GM21825 (cell line): ENCODE data around the gene TGM5.
"Not testable (repeated sequence)": the region's sequence is repeated elsewhere in the genome, so short reads cannot be mapped to it uniquely, and the experiment has no call there.

Source experiments
- ATAC-seq: cut with Tn5 transposase; IDR thresholded peaks from one replicate; pipeline ENCODE4 v1.9.1; 2021; ENCODE audit warnings: mild to moderate bottlenecking, moderate library complexity; ENCODE audit not compliant: unreplicated experiment

TGM5 gene

GRCh38 chr15:43249699-43250203 lies 17.0 kb downstream of the TGM5 start:
- no peak for ATAC-seq

GRCh38 chr15:43249236-43249635 lies 17.5 kb downstream of the TGM5 start:
- no peak for ATAC-seq

GRCh38 chr15:43246261-43246774 lies 20.4 kb downstream of the TGM5 start:
- no peak for ATAC-seq

GRCh38 chr15:43244092-43244491 lies 22.6 kb downstream of the TGM5 start:
- ATAC-seq = no peak

- no peak for ATAC-seq
Measured at GRCh38 chr15:43243020-43243645, 23.6 kb downstream of the TGM5 start.

- no peak for ATAC-seq
Measured at GRCh38 chr15:43242616-43243015, 24.1 kb downstream of the TGM5 start.

- no peak for ATAC-seq
Measured at GRCh38 chr15:43241100-43241499, 25.6 kb downstream of the TGM5 start.

- ATAC-seq = no peak
Measured at GRCh38 chr15:43239732-43240491, 26.8 kb downstream of the TGM5 start.

GRCh38 chr15:43238671-43239131 lies 28.0 kb downstream of the TGM5 start:
- ATAC-seq = no peak

- no peak for ATAC-seq
Measured at GRCh38 chr15:43237842-43238470, 28.8 kb downstream of the TGM5 start.

DNA sequence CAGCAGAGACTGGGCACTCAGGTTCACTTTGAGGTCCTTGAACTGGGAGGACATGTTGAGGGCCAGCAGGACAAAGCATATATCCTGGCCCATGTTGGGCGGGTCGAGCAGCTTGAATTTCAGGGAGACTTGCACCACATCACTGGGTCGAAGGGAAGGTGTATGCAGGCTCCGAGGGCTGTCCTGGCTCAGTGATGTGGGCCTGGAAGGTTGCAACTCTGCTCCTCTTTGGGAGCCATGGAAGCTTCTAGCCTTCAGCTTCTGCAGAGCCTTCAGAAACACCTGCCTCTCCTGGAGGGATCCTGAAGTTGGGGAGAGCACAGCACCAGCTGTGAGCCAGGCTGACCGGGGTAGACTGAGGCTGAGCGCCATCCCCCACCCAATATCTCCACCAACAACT lies 31.2 kb downstream of the TGM5 start:
- no peak for ATAC-seq

- no peak for ATAC-seq
Measured at GRCh38 chr15:43232289-43232874, 34.3 kb downstream of the TGM5 start.

GRCh38 chr15:43230640-43231115 lies 36.0 kb downstream of the TGM5 start:
- ATAC-seq = no peak

GRCh38 chr15:43229977-43230376 lies 36.8 kb downstream of the TGM5 start:
- no peak for ATAC-seq

DNA sequence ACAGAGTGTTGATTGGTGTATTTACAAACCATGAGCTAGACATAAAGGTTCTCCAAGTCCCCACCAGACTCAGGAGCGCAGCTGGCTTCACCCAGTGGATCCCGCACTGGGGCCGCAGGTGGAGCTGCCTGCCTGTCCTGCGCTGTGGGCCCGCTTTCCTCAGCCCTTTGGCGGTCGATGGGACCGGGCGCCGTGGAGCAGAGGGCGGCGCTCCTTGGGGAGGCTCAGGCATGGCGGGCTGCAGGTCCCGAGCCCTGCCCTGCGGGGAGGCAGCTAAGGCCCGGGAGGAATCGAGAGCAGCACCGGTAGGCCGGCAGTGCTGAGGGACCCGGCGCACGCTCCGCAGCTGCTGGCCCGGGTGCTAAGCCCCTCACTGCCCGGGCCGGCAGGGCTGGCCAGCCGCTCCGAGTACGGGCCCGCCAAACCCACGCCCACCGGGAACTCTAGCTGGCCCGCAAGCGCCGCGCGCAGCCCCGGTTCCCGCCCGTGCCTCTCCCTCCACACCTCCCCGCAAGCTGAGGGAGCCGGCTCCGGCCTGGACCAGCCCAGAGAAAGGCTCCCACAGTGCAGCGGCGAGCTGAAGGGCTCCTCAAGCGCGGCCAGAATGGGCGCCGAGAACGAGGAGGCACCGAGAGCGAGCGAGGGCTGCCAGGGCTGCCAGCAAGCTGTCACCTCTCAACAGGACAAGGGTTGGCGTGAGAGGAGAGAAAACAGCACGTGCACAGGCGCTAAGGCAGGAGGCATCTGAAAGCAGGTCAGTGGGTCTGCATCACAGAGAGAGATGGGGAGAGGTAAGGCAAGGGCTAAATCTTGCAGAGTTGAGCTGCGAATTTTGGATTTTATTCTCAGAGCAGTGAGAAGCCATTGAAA lies 40.1 kb downstream of the TGM5 start:
- ATAC-seq = no peak

DNA sequence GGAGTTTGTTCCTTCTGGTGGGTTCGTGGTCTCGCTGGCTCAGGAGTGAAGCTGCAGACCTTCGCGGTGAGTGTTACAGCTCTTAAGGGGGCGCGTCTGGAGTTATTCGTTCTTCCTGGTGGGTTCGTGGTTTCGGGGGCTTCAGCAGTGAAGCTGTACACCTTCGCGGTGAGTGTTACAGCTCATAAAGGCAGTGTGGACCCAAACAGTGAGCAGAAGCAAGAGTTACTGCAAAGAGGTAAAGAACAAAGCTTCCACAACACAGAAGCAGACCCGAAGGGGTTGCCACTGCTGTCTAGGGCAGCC lies 40.8 kb downstream of the TGM5 start:
- not testable (repeated sequence) for ATAC-seq

DNA sequence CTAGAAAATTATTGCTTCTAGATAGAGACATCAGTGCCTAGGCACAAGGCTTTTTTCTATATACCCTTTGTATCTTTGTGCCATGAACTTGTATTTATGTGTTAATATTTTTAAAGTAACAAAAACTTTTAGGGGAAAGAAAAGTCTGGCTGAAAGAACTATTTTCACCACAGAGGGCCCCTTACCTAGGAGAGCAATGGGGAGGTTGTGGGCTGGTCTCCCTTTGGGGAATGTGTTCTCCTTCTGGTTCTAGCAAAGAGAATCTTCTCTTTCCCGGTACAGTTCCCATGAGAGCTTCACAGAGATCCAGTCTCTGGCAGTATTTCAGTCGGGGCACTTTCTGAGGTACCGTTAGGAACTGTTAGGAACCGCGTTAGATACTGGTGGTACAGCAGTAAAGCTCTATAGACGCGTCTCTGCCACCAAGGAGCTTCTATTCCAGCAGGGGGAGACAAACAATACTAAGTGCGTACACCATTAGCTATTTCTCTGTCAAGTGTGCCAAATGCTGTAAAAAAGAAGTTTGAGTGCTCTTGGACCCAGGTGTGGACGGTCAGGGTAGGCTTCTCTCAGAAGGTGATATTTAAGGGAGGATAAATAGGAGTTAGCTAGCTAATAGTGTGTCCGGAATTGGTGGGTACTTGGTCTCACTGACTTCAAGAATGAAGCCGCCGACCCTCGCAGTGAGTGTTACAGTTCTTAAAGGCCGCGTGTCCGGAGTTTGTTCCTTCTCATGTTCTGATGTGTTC lies 41.4 kb downstream of the TGM5 start:
- peak; percentile 72 for ATAC-seq

DNA sequence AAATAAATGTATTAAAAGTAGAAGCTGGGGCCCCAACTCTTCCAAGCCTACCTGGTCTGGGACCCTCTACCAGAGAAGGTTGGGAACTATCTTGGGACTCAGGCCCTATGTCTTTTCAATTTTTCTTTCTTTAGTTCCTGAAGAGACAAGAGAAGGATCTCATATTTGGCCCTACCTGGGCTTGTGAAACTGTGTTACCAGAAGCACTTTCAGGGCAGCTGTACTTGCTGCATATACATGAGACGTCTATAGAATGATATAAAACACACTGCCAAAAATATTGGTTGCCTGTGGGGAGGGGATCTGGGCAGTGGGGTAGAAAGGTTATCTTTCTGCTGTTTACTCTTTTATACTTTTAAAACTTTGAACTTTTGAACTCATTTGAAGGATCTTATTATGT lies 45.3 kb downstream of the TGM5 start:
- ATAC-seq = no peak

DNA sequence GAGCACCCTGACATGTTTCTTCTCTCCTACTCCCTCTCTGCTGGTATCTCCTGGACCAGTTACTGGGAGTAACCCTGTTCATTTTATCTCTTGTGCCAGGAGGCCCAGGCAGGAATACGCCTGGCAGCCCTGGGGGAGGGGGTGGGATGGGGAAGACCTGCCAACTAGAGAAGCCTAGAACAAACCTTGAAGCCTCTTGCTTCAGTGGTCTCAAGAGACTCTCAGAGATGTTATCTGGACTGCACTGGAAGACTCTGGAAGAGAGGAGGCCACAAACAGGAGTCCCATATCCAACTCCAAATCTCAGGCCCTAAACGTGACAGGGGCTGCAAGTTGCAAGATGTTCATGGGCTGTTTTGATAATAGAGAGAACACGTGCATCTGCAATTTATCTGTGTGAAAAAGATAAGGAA lies 45.7 kb downstream of the TGM5 start, which contains the start of gene EPB42:
TSS of gene EPB42 (minus strand) at position 28 of the 413 bp plus-strand sequence. CDS start 193 bp downstream, outside the sequence.
- no peak for ATAC-seq
